HepG2 (cell line): ENCODE data around the gene RAB6A.

Experiments
- EZH2 ChIP-seq: conservative IDR thresholded peaks from 2 replicates; pipeline ENCODE4 v1.6.1; 2012; ENCODE audit warnings: mild to moderate bottlenecking, low read depth, low read length, moderate library complexity
- ZNF121 ChIP-seq: sonication (generic); formaldehyde crosslinking; IDR thresholded peaks from 2 replicates; pipeline ENCODE4 v1.5.0; 2020; ENCODE audit warnings: mild to moderate bottlenecking, missing genetic modification reagents
- ZNF432 ChIP-seq: sonication (generic); formaldehyde crosslinking; IDR thresholded peaks from 2 replicates; pipeline ENCODE4 v1.5.0; 2020; ENCODE audit warnings: missing genetic modification reagents, mild to moderate bottlenecking, borderline replicate concordance
- ZNF543 ChIP-seq: sonication (generic); formaldehyde crosslinking; IDR thresholded peaks from 2 replicates; pipeline ENCODE4 v1.4.0; 2020; ENCODE audit warnings: mild to moderate bottlenecking, missing genetic modification reagents

DNA sequence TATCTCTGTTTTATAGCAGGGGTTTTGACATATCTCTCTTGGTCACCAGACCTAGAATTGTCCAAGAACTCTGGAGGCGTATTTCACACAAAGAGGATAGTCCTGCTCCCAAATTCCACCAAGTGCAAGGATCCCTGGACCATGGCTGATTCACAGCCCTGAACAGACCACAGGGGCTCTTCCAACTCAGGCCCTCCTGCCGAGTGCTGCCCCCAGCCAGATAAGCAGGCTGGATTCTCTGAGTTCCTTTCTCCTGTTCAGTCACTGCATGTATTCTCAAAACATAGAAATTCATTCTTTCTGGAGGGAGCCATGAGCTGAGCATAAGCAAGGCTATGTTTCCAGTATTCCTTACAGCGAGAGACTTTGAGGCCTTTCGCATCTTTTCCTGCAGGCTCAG lies 127.9 kb downstream of the RAB6A start:
- TF ChIP-seq EZH2 (no peak), ZNF543 (CRISPR knock-in tag) (no peak), ZNF121 (CRISPR knock-in tag) (no peak), ZNF432 (no peak)
